ENCODE results near the gene AMBRA1. TPM values are rescaled to one million over a fixed set of nuclear protein-coding genes. Genes with fewer than 3 reads are reported as not detected.

The AMBRA1 gene, protein sequence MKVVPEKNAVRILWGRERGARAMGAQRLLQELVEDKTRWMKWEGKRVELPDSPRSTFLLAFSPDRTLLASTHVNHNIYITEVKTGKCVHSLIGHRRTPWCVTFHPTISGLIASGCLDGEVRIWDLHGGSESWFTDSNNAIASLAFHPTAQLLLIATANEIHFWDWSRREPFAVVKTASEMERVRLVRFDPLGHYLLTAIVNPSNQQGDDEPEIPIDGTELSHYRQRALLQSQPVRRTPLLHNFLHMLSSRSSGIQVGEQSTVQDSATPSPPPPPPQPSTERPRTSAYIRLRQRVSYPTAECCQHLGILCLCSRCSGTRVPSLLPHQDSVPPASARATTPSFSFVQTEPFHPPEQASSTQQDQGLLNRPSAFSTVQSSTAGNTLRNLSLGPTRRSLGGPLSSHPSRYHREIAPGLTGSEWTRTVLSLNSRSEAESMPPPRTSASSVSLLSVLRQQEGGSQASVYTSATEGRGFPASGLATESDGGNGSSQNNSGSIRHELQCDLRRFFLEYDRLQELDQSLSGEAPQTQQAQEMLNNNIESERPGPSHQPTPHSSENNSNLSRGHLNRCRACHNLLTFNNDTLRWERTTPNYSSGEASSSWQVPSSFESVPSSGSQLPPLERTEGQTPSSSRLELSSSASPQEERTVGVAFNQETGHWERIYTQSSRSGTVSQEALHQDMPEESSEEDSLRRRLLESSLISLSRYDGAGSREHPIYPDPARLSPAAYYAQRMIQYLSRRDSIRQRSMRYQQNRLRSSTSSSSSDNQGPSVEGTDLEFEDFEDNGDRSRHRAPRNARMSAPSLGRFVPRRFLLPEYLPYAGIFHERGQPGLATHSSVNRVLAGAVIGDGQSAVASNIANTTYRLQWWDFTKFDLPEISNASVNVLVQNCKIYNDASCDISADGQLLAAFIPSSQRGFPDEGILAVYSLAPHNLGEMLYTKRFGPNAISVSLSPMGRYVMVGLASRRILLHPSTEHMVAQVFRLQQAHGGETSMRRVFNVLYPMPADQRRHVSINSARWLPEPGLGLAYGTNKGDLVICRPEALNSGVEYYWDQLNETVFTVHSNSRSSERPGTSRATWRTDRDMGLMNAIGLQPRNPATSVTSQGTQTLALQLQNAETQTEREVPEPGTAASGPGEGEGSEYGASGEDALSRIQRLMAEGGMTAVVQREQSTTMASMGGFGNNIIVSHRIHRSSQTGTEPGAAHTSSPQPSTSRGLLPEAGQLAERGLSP (N-terminal part only)
- total RNA-seq = 25.3 TPM

DNA sequence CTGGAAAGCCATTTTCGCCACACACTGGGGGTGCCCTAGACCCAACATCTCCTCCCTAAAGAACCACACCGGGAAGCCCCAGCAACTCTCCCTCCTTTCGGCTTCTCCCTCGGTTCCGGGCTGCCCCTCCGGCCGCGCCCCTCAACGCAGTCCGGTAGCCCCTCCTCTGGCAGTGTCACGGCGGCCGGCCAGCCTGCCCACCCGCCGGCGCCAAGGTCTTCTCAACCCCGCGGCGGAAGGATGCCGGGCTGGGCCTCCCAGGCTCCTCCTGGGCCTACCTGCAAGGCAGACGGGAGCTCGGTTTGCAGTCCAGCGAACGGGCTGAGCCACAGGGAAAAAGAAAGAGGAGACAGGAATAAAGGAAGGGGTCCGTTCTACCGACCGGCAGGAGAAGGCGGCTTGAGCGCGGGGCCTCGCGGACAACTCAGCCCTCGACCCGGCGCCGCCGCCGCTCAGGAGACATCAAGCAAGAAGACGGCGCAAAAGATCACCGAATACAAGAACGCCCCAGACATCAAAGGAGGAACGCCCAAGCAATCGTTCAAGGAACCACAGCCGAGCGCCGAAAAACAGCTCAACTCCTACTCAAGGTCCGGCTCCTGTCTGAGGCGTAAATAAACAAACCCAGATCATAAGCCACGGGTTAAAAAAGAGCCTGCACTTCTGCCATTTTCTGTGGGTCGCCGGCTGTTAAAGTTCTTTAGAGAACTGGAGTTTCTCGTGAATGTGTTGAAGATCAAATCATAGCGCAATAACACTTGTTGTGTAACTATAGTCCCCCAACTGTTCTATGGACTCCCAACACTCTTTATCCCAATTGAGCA, at the start of gene AMBRA1:
Gene AMBRA1, minus strand, starts transcription at position 474 of the 824 bp plus-strand sequence. CDS start 45,643 bp downstream, outside the sequence.
- DNase-seq (ENCODE audit: low spot score in 2 of 2) (peak; percentile 76 to 79), FAIRE-seq (no peak)

DNA sequence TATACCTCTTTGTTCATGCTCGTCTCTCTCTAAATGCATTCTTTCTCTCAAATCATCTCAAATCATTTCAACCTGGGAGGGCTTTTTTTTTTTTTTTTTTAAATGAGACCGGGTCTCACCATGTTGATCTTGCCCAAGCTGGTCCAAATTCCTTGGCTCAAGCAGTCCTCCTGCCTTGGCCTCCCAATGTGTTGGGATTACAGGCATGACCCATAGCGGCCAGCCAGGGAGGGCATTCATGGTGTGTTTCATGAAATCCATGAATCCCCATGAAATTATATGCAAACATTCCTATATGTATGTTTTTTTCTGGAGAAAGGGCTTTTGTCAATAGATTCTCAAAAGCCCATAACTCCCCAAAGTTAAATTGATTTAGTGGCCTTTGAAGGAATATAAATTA, 49.7 kb upstream of the AMBRA1 start:
- FAIRE-seq = no peak
- no peak for DNase-seq (ENCODE audit: low spot score in 2 of 2)

DNA sequence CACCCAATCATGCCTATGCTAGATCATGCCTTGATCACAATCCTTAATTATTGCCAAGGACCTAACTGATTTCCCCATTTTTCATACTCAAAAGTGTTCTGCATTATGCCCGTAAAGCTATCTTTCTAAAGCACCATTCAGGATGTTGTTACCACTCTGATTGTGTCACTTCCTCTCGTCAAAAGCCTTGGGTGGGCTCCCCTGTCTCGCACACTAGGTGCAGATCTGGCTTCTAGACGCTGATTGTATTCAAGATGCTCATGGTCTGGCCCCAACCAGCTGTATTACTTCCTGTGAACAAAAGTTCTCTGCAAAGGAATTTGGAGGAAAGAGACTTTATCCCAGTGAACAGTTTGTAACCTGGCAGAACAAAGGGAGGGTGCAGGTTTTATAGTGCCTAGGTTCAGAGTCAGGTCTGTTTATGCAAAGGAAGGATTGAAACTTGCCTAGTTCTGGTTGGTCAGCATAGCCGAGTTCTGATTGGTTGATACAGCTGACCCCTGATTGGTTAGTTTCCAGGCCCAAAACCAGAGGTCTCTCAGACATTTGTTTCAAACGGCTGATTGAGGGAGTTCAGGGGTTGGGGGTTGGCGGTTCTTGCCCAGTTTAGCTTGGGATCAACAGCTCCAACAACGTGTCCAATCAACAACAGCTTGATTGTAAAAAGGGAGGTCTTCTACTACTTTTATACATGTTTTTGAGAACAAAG, 49.0 kb upstream of the AMBRA1 start:
- FAIRE-seq = no peak
- no peak for DNase-seq (ENCODE audit: low spot score in 2 of 2)

DNA sequence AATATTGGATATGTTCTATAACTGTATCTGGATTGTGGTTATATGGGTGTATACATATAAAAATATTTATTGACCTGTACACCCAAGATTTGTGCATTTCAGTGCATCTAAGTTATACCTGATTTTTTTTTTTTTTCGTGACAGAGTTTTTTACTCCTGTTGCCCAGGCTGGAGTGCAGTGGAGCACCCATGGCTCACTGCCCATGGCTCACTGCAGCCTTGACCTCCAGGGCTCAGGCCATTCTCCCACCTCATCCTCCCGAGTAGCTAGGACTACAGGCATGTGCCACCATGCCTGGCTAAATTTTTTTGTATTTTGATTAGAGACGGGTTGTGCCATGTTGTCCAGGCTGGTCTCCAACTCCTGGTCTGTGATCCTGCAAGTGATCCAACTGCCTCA, 47.8 kb upstream of the AMBRA1 start:
- FAIRE-seq = no peak
- no peak for DNase-seq (ENCODE audit: low spot score in 2 of 2)

DNA sequence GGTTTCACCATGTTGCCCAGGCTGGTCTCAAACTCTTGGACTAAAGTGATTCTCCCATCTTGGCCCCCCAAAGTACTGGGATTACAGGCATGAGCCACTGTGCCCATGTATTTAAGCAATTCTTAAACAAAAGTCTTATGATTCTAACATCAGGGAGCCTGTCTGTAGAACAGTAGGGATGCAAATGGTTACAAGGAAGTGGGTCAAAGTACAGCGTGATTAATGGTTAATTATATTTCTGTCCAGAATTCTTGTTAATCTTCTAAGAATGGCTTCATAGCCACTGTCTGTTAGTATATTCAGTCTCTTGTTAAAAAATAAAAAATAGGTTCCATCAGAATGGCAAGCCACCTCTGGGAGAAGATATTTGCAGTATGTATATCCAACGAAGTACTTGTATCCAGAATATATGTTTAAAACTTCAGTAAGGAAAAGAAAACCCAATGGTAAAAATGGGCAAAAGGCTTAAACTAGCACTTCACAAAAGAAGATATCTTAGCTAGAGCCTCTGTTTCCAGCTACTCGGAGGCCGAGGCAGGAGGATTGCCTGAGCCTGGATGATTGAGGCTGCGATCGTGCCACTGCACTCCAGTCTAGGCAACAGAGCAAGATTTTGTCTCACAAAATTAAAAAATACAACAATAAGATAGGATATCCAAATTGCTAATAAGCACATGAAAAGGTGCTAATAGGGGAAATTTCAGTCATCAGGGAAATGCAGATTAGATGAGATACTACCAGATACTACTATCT, 46.4 kb upstream of the AMBRA1 start:
- no peak for DNase-seq (ENCODE audit: low spot score in 2 of 2)
- no peak for FAIRE-seq

DNA sequence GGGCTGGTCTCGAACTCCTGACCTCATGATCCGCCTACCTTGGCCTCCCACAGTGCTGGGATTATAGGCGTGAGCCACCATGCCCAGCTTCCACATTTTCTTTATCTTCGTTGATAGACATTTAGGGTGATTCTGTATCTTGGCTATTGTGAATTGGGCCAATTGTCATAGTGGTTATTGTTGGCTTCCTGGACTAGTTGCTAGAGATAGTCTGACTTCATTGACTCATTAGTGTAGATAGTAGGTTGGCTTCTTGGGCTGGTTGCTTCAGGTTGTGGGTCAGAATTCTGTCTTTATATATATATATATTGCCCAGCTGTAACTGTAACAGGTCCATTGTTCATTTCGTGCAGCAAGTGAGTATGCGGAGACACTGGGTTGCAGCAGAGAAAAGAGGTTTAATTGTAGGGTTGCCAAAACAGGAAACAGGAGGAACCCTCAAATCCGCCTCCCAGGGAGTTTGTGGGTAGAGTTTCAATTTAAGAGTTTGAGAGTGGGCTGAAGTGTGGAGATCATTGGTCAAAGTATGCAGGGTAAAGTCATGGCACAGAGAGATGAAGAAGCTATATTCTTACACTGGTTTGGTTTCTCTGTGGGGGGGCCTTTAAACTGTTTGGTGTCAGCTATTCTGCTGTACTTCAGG, 45.5 kb upstream of the AMBRA1 start:
- no peak for FAIRE-seq

DNA sequence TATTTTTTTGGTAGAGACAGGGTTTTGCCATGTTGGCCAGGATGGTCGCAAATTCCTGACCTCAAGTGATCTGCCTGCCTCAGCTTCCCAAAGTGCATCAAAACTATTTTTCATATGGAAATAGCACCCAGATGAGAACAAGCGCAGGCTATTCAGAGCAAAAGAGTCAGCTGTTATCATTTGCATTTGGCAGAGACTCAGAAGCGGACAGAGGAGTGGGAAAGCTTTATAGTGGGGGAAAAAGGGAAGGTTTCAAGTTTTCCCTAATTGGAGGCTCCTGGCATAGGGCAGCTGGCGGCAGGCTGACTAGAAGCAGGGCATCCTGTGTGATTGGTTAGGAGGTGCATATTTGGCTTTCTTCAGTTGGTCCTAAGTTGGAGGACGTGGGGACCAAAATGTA, 43.7 kb upstream of the AMBRA1 start:
- FAIRE-seq (no peak), DNase-seq (ENCODE audit: low spot score in 2 of 2) (no peak)

More for the DNA sequence above, 45.5 kb upstream of the AMBRA1 start:
- DNase-seq (ENCODE audit: low spot score in 2 of 2) = no peak

DNA sequence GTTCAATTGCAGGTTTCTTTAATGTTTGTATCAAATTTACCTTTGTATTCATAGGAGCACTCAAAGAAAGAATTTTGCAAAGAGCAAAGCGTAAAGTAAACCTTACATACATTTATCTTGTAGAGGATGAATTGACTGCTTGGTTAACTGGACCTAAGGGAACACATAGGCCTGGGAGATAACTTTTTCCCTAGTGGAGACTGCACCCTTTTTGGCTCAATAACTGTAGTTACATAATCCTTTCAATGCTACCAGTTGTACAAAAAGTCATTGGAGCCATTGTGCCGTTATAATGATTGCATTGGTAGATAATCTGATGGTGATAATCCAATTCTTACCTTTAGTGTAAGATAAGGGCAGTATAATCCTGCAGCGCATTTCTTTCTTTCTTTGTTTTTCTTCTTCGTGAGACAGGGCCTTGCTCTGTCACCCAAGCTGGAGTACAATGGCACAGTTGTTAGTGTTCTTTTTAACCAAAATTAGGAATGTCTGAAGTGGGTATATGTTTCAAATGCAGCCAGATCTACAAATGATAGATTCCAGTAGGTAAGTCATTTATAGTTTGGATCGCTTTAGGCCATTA, 41.8 kb upstream of the AMBRA1 start:
- FAIRE-seq (no peak), DNase-seq (ENCODE audit: low spot score in 2 of 2) (no peak)

DNA sequence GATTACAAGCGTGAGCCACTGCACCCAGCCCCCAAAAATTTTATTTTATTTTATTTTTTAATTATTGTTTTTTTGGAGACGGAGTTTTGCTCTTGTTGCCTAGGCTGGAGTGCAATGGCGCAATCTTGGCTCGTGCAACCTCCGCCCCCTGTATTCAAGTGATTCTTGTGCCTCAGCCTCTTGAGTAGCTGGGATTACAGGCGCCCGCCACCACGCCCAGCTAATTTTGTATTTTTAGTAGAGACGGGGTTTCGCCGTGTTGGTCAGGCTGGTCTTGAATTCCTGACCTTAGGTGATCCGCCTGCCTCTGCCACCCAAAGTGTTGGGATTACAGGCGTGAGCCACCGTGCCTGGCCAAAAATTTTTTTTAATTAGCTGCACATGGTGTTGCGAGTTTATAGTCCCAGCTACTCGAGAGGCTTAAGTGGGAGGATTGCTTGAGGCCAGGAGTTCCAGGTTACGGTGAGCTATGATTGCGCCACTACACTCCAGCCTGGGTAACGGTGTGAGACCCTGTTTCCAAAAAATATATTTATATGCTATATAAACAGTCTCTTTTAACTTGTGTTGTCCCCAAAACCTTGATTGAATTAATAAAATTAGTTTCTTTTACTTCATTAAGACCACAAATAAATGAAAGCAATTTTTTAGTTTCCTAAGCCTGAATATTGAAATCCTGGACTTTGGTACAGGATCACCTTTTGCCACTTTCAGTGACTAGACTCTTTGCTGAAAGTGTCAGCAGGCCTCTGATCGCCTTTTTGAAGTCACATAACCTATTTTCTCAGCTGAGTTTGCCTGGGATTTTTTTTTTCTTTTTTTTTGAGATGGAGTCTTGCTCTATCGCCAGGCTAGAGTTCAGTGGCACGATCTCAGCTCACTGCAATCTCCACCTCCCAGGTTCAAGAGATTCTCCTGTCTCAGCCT, 39.7 kb upstream of the AMBRA1 start:
- no peak for FAIRE-seq
- no peak for DNase-seq (ENCODE audit: low spot score in 2 of 2)

DNA sequence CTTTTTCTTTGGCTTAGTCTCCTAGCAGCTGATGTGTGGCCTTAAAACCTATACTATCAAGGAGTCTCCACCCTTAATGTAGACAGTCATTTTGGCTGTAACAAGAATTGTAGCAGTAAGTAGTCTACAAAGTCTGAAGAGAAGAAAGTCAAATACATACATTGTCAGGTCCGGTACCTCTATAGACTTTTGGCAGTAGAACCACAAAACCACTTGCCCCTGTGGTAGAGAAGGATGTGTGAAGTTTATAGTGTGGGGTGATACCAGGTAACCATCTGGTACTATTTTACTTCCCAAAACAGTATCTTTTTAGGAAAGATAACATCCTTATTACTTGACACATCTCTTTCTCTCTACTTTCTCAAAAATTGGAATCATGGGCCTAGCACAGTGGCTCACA, 38.7 kb upstream of the AMBRA1 start:
- DNase-seq (ENCODE audit: low spot score in 2 of 2) (no peak), FAIRE-seq (no peak)

DNA sequence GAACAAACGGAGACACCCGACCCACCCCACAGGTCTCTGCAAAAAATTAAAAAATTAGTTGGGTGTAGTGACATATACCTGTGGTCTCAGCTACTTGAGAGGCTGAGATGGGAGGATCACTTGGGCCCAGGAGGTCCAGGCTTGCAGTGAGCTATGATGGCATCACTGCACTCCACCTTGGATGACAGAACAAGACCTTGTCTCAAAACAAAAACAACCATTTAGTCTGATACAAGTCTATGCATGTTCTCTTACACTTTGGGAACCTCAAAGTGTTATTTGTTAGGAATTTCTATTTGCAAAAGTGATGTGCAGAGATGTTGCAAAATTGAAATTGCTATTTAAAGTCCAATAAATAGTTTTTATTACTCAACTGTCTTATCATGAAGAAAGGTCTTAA, 37.9 kb upstream of the AMBRA1 start:
- FAIRE-seq (no peak), DNase-seq (ENCODE audit: low spot score in 2 of 2) (no peak)

DNA sequence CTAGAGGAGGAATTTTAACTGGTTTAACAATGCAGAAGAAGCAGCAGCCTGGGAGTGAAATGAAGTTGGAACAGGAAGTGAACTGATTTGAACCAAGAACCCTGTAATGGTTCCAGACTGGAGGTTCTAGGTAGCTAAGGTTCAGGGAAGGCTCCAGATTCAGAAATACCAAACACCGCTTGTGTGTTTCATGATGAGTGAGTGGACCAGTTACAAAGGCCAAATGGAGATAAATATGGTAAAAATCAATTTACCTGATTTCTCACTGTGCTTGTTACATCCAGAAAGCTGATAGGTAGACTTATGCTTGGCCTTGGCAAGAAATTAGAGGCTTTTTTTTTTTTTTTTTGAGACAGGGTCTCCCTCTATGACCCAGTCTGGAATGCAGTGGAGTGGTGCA, 36.4 kb upstream of the AMBRA1 start:
- FAIRE-seq = no peak
- no peak for DNase-seq (ENCODE audit: low spot score in 2 of 2)

DNA sequence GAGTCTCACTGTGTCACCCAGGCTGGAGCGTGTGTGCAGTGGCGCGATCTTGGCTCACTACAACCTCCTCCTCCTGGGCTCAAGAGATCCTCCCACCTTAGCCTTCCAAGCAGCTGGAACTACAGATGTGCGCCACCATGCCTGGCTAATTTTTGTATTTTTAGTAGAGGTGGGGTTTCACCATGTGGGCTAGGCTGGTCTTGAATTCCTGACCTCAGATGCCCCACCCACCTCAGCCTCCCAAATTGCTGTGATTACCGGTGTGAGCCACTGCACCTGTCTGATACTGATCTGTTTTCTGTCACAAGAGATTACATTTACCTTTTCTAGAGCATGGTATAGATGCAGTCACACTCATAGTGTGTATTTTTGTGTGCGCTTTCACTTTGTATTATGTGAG, 35.1 kb upstream of the AMBRA1 start:
- FAIRE-seq = no peak
- no peak for DNase-seq (ENCODE audit: low spot score in 2 of 2)

DNA sequence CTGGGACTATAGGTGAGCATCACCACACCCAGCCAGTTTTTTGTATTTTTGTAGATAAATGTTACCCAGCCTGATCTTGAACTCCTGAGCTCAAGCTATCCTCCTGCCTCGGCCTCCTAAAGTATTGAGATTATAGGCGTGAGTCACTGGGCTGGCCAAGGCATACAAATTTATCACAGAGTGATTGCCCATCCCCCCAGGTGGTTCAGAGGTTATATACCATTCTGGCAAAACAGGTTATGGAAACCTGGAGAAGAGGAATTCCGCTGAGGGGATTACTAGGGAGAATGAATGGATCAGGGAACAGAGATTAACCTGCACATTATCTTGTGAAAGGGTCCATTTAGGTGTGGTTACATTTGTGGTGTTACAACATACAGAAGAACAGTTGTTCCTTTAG, 31.6 kb upstream of the AMBRA1 start:
- no peak for DNase-seq (ENCODE audit: low spot score in 2 of 2)
- FAIRE-seq = no peak

DNA sequence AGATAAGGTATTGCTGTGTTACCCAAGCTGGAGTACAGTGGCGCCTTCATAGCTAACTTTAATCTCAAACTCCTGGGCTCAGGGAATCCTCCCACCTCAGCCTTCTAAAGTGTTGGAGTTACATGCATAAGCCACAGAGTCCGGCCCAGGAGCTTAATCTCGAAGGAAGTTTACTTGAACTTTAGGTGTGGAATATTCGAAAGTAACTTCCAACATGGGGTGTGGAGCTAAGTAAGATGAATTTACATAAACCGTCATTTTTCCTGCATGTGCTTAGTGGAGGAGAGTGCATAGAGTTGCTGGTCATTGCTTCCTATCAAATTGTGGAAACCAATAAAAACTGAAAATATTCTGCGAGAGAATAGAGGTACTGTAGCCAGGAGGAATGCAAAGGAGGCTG, 25.0 kb upstream of the AMBRA1 start:
- no peak for DNase-seq (ENCODE audit: low spot score in 2 of 2)
- FAIRE-seq = no peak

DNA sequence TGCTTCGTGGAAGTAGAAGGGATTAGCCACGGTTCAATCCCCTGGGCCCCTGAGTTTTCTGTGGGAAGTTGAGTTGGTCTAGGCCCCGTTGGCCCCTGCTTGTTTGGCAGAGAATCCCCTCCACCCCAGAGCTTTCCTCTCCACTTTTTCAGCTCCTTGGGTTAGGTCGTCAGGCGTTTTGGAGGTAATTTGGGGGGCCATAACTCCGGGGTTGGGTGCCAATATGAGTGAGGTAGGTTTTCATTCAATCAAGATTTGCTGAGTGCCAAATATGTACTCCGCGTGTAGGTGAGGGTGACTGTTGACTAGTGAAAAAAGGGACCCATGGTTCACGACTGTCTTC, 24.1 kb upstream of the AMBRA1 start:
- FAIRE-seq (no peak), DNase-seq (ENCODE audit: low spot score in 2 of 2) (no peak)

Data from frontal cortex (tissue), 4 donors.